HCT116 (cell line): Measurements from ENCODE around the gene TMEM242. TPM values are rescaled to one million over a fixed set of nuclear protein-coding genes. Genes with fewer than 3 reads are reported as not detected.

Experiments used
- ATAC-seq: fragments of 200-7000 bp; cut with Tn5 transposase; 2 replicates; pipeline ENCODE4 v1.9.1; 2020; ENCODE audit warnings: mild to moderate bottlenecking, moderate library complexity
- BruUV-seq: library from RNA; stranded (reverse); fragments of 400-500 nt; replicated peaks from 2 replicates; lab custom pipeline; 2021; lab: Mats Ljungman, UMichigan
- CTCF ChIA-PET: fragments of 300-600 bp; sonication (Branson Sonifier 250); formaldehyde crosslinking; loops from one replicate; lab custom pipeline; 2021; ENCODE audit warnings: antibody characterized with exemption; lab: Charles Lee
- POLR2A ChIA-PET: fragments of 300-600, 350-600 bp; sonication (Branson Sonifier 250); formaldehyde crosslinking; loops from one replicate; lab custom pipeline; 2021; ENCODE audit warnings: antibody characterized with exemption; lab: Charles Lee
- RAD21 ChIA-PET, 2 experiments: fragments of 300-600 bp; sonication (Branson Sonifier 250); formaldehyde crosslinking; loops; one replicate each; lab custom pipeline; 2023; ENCODE audit warnings: low total read pairs in 2 of 2; ENCODE audit not compliant: uncharacterized antibody in 2 of 2, unreplicated experiment in 2 of 2, low non-redundant PET in 1 of 2; lab: Charles Lee
- DNase-seq: peaks from one replicate; pipeline ENCODE4 v3.0.0-alpha.2; 2010; ENCODE audit warnings: low read depth, low spot score
- H2AFZ ChIP-seq: fragments of 200-600 bp; shearing (Covaris generic), sonication (generic); 2 replicates; pipeline ENCODE4 v1.6.1; 2017; ENCODE audit warnings: low read depth, mixed run types, mixed read lengths, antibody characterized with exemption, low read length; ENCODE audit not compliant: poor library complexity, severe bottlenecking
- H3K27ac ChIP-seq: 2 replicates; pipeline ENCODE4 v1.5.1; 2012; ENCODE audit warnings: low read depth, low read length
- H3K27me3 ChIP-seq: fragments of 200-600 bp; sonication (generic); 2 replicates; pipeline ENCODE4 v1.6.1; 2016; ENCODE audit warnings: mixed run types, low read length, mixed read lengths; ENCODE audit not compliant: insufficient read depth
- H3K36me3 ChIP-seq, 2 experiments: fragments of 200-500 bp in 1 of 2; fragments of 200-600 bp in 1 of 2; sonication (Bioruptor generic) in 1 of 2; sonication (generic) in 1 of 2; 2 replicates each; pipeline versions ENCODE4 v1.5.1 to v1.6.1; 2014 to 2016; ENCODE audit warnings: low read length in 2 of 2, inconsistent platforms in 1 of 2, mixed read lengths in 1 of 2, mixed run types in 1 of 2; ENCODE audit not compliant: insufficient read depth in 2 of 2, control insufficient read depth in 1 of 2
- H3K4me1 ChIP-seq, 2 experiments: fragments of 200-600 bp in 1 of 2; sonication (generic) in 1 of 2; 2 replicates each; pipeline versions ENCODE4 v1.5.1 to v1.6.1; 2012 to 2017; ENCODE audit warnings: low read length in 2 of 2, inconsistent platforms in 1 of 2, mild to moderate bottlenecking in 1 of 2, mixed read lengths in 1 of 2, mixed run types in 1 of 2, moderate library complexity in 1 of 2; ENCODE audit not compliant: insufficient read depth in 2 of 2, control insufficient read depth in 1 of 2
- H3K4me2 ChIP-seq: fragments of 200-600 bp; sonication (generic); 2 replicates; pipeline ENCODE4 v1.6.1; 2017; ENCODE audit warnings: mixed run types, low read length, mixed read lengths
- H3K4me3 ChIP-seq, 2 experiments: fragments of 200-600 bp in 1 of 2; sonication (generic) in 1 of 2; replicated peaks in 1 of 2; 2 replicates each; pipeline ENCODE4 v1.5.1; 2011 to 2016; ENCODE audit warnings: low read length in 2 of 2, control low read depth in 1 of 2, low read depth in 1 of 2, mild to moderate bottlenecking in 1 of 2, mixed read lengths in 1 of 2, mixed run types in 1 of 2
- H3K79me2 ChIP-seq: fragments of 200-600 bp; sonication (generic); 2 replicates; pipeline ENCODE4 v1.6.1; 2017; ENCODE audit warnings: mild to moderate bottlenecking, mixed run types, low read length, moderate library complexity, mixed read lengths; ENCODE audit not compliant: insufficient read depth
- H3K9ac ChIP-seq: fragments of 200-600 bp; sonication (generic); 2 replicates; pipeline ENCODE4 v1.6.1; 2016; ENCODE audit warnings: low read length, mixed read lengths
- H3K9me2 ChIP-seq: fragments of 200-600 bp; sonication (generic), shearing (Covaris generic); 2 replicates; pipeline ENCODE4 v1.6.1; 2017; ENCODE audit warnings: mixed run types, mild to moderate bottlenecking, moderate library complexity; ENCODE audit not compliant: insufficient read depth
- H3K9me3 ChIP-seq, 2 experiments: fragments of 200-500 bp in 1 of 2; fragments of 200-600 bp in 1 of 2; sonication (Bioruptor generic) in 1 of 2; sonication (generic) in 1 of 2; 2 replicates each; pipeline ENCODE4 v1.6.1; 2014 to 2017; ENCODE audit warnings: low read length in 2 of 2, mixed read lengths in 2 of 2, inconsistent platforms in 1 of 2, low read depth in 1 of 2, mild to moderate bottlenecking in 1 of 2, mixed run types in 1 of 2, moderate library complexity in 1 of 2; ENCODE audit not compliant: control insufficient read depth in 1 of 2, insufficient read depth in 1 of 2
- H4K20me1 ChIP-seq: fragments of 200-600 bp; sonication (generic), shearing (Covaris generic); 2 replicates; pipeline ENCODE4 v1.6.1; 2017; ENCODE audit warnings: mixed run types, mild to moderate bottlenecking, moderate library complexity; ENCODE audit not compliant: insufficient read depth
- CBX3 ChIP-seq: IDR thresholded peaks from 2 replicates; pipeline ENCODE4 v1.6.1; 2012; ENCODE audit warnings: low read depth
- CTCF ChIP-seq, 3 experiments: fragments of 200-600 bp in 1 of 3; sonication (generic) in 1 of 3; IDR thresholded peaks in 2 of 3; conservative IDR thresholded peaks in 1 of 3; 2 replicates each; pipeline ENCODE4 v1.5.1; 2012 to 2017; ENCODE audit warnings: low read depth in 2 of 3, low read length in 2 of 3, antibody characterized with exemption in 1 of 3, borderline replicate concordance in 1 of 3, control low read depth in 1 of 3, mild to moderate bottlenecking in 1 of 3, mixed read lengths in 1 of 3, mixed run types in 1 of 3, moderate library complexity in 1 of 3; ENCODE audit not compliant: insufficient read depth in 1 of 3
- RAD21 ChIP-seq: IDR thresholded peaks from 2 replicates; pipeline ENCODE4 v1.6.1; 2012; ENCODE audit warnings: low read depth, mild to moderate bottlenecking
- YY1 ChIP-seq: IDR thresholded peaks from 2 replicates; pipeline ENCODE4 v1.6.1; 2011; ENCODE audit warnings: low read length, low read depth, moderate library complexity, mild to moderate bottlenecking; ENCODE audit not compliant: insufficient replicate concordance; ENCODE audit errors: extremely low read depth
- intact Hi-C: fragments of 100-400 bp; cut with micrococcal nuclease; formaldehyde crosslinking; loops from 2 replicates; pipeline ENCODE4 v1.10.0; 2022
- total RNA-seq: library from RNA; stranded (reverse); gene quantifications from one replicate; pipeline ENCODE4 v1.2.1, GENCODE V29; 2021; ENCODE audit not compliant: unreplicated experiment

TMEM242 gene
- total RNA-seq, 1 experiment from 2014 or later: 11.6 TPM

GRCh38 chr6:157282284-157282683 lies 41.0 kb downstream of the TMEM242 start:
- Histone ChIP-seq H3K4me3 (no peak overlapping the region), H3K9me3 (no peaks in the 10 kb centered on the region), H3K79me2 (no peaks in the 10 kb centered on the region), H3K27me3 (no peaks in the 10 kb centered on the region), H2AFZ (no peak overlapping the region), H3K36me3 (no peaks in the 10 kb centered on the region), H4K20me1 (no peaks in the 10 kb centered on the region), H3K4me2 (no peak overlapping the region), H3K27ac (no peak overlapping the region), H3K9me2 (no peaks in the 10 kb centered on the region), H3K9ac (no peak overlapping the region), H3K4me1 (peaks cover 0 to 5% of the 10 kb centered on the region in 2 experiments; a peak in 1 of 4 replicates)
- TF ChIP-seq CBX3: no peak
- DNase-seq: no peak
- ATAC-seq: no peak
- ChIA-PET CTCF (no interaction called here), POLR2A (interaction anchor here (0.9 kb wide), 1 partner anchor 11 kb away, joined by 3 read pairs; no protein-coding TSS in a partner anchor), RAD21 (no interaction called here)
- intact Hi-C loops: no loop called here
- BruUV-seq: no TSS peak

- H4K20me1 ChIP-seq: no peaks in the 10 kb centered on the region
- ChIA-PET POLR2A (interaction anchor here (0.9 kb wide), 1 partner anchor 10 kb away, joined by 3 read pairs; no protein-coding TSS in a partner anchor), RAD21 (no interaction called here)
These were observed 41.7 kb downstream of the TMEM242 start for GRCh38 chr6:157281570-157281969.

More at GRCh38 chr6:157281570-157281969, 41.7 kb downstream of the TMEM242 start:
- DNase-seq (no peak), ATAC-seq (peak; percentile 94)
- no TSS peak for BruUV-seq
- CTCF ChIA-PET: interaction anchor here (1.4 kb wide), 1 partner anchor 8 kb away, joined by 3 read pairs; no protein-coding TSS in a partner anchor
- Histone ChIP-seq H3K9me2 (no peaks in the 10 kb centered on the region), H3K36me3 (no peaks in the 10 kb centered on the region), H3K27me3 (no peaks in the 10 kb centered on the region), H2AFZ (no peak overlapping the region), H3K79me2 (no peaks in the 10 kb centered on the region), H3K27ac (no peak overlapping the region), H3K4me2 (no peak overlapping the region), H3K9me3 (no peaks in the 10 kb centered on the region), H3K4me3 (no peak overlapping the region), H3K9ac (no peak overlapping the region), H3K4me1 (peaks cover 0 to 5% of the 10 kb centered on the region in 2 experiments; a peak in 1 of 4 replicates)
- intact Hi-C loops: no loop called here
- TF ChIP-seq YY1 (no peak), CTCF (IDR thresholded peaks at IDR 0.05 in 2 of 3, conservative IDR thresholded peaks at IDR 0.05 in 1 of 3; ENCODE audit: borderline replicate concordance in 1 of 3, insufficient read depth in 1 of 3, low read depth in 2 of 3, low read length in 2 of 3) (peak in 2 of 3 experiments; percentile 44 to 58; a peak in 4 of 6 replicates), RAD21 (peak; percentile 47)
